Activated CD8-positive, alpha-beta T cell treated with anti-CD3 and anti-CD28 coated beads for 36 hours (primary cell): Measurements from ENCODE around the gene CDR2. TPM values are rescaled to one million over a fixed set of nuclear protein-coding genes. Genes with fewer than 3 reads are reported as not detected.

Experiments used
- ATAC-seq: fragments of 200-7000 bp; cut with Tn5 transposase; one replicate; pipeline ENCODE4 v1.10.0; 2021; ENCODE audit warnings: mild to moderate bottlenecking, moderate library complexity
- CTCF ChIA-PET: fragments of 350-600 bp; sonication (Branson Sonifier 250); formaldehyde crosslinking; loops from one replicate; lab custom pipeline; 2021; ENCODE audit warnings: antibody characterized with exemption; lab: Charles Lee
- POLR2A ChIA-PET: fragments of 350-600 bp; sonication (Branson Sonifier 250); formaldehyde crosslinking; loops from one replicate; lab custom pipeline; 2021; ENCODE audit warnings: antibody characterized with exemption; lab: Charles Lee
- DNase-seq: peaks from one replicate; pipeline ENCODE4 v3.0.0-alpha.2; 2020
- H3K27ac Mint-ChIP-seq: one replicate; pipeline ENCODE4 v1.8.0; 2021; ENCODE audit warnings: mild to moderate bottlenecking, mixed read lengths
- H3K27me3 Mint-ChIP-seq: one replicate; pipeline ENCODE4 v1.8.0; 2021; ENCODE audit warnings: mixed read lengths
- H3K36me3 Mint-ChIP-seq: one replicate; pipeline ENCODE4 v1.8.0; 2021; ENCODE audit warnings: low read depth, mixed read lengths
- H3K4me1 Mint-ChIP-seq: one replicate; pipeline ENCODE4 v1.8.0; 2021; ENCODE audit warnings: low read depth, mixed read lengths
- H3K4me3 Mint-ChIP-seq: one replicate; pipeline ENCODE4 v1.8.0; 2021; ENCODE audit warnings: mild to moderate bottlenecking, moderate library complexity, mixed read lengths
- H3K9me3 Mint-ChIP-seq: one replicate; pipeline ENCODE4 v1.8.0; 2021; ENCODE audit warnings: mixed read lengths
- CTCF ChIP-seq: fragments of 200-600 bp; IDR thresholded peaks from one replicate; pipeline ENCODE4 v1.8.0; 2022; ENCODE audit warnings: antibody characterized with exemption, mild to moderate bottlenecking
- intact Hi-C: fragments of 100-400 bp; cut with micrococcal nuclease; formaldehyde crosslinking; loops from one replicate; pipeline ENCODE4 v1.10.0; 2022
- total RNA-seq, 2 experiments: library from RNA; stranded (reverse); gene quantifications; one replicate each; pipeline ENCODE4 v1.2.3, GENCODE V29; 2021

CDR2 gene
- total RNA-seq, 2 experiments from 2014 or later: 34.7 to 37.6 TPM

DNA sequence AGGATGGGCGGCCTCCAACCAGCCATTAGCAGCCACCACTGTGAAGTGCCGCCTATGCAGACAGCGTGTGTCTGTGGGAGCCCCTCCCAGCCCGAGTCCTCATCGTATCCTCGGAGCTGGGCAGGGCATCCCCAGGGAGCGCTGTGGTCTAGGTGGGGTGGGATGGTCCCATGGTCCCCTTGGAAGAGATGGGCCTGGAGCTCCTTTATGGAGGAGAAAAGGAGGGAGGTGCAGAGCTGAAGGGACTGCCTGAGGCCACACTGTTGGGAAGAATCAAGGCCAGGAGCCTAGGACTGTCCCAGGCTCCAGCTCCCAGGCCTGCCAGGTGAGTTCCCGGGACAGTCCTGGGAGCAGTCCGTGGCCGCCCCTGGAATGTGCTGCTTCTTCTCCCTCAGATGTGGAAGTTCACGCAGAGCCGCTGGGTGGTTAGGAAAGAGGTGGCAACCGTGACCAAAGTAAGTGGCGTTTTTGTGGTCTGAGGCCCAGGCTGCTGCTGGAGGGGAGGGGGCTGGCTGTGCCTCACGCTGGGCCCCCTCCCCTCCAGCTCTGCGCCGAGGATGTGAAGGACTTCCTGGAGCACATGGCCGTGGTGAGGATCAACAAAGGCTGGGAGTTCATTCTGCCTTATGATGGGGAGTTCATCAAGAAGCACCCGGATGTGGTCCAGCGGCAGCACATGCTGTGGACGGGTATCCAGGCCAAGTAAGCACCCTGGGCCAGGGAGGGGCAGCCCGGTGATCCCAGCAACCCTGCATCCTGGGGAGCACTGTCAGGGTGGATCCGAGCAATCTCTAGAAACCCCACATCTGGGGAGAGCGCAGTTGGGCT is 50.2 kb downstream of the CDR2 start:
- ATAC-seq: no peak
- peaks cover 3% of the 10 kb centered on the region for H3K4me1 Mint-ChIP-seq
- H3K9me3 Mint-ChIP-seq: no peaks in the 10 kb centered on the region
- TF ChIP-seq CTCF: no peak
- peaks cover 40% of the 10 kb centered on the region for H3K36me3 Mint-ChIP-seq
- ChIA-PET POLR2A (interaction anchor here (0.6 to 1.1 kb wide), 4 partner anchors 10 to 27 kb away, joined by 3 to 4 read pairs (median 4); no protein-coding TSS in a partner anchor), CTCF (interaction anchor here (0.9 kb wide), 1 partner anchor 13 kb away, joined by 3 read pairs; no protein-coding TSS in a partner anchor)
- H3K27ac Mint-ChIP-seq: no peak overlapping the region
- no peak for DNase-seq
- H3K27me3 Mint-ChIP-seq: no peaks in the 10 kb centered on the region
- intact Hi-C loops: no loop called here
- H3K4me3 Mint-ChIP-seq: no peak overlapping the region

- no peak overlapping the region for H3K4me3 Mint-ChIP-seq
- ChIA-PET CTCF (interaction anchor here (0.9 kb wide), 1 partner anchor 14 kb away, joined by 3 read pairs; no protein-coding TSS in a partner anchor), POLR2A (interaction anchor here (0.6 to 1.1 kb wide), 2 partner anchors 9 to 27 kb away, joined by 3 to 4 read pairs; no protein-coding TSS in a partner anchor)
- intact Hi-C loops: no loop called here
- ATAC-seq: no peak
- DNase-seq: no peak
- H3K36me3 Mint-ChIP-seq: peaks cover 39% of the 10 kb centered on the region
- peaks cover 3% of the 10 kb centered on the region for H3K4me1 Mint-ChIP-seq
- no peak for TF ChIP-seq CTCF
- H3K27me3 Mint-ChIP-seq: no peaks in the 10 kb centered on the region
- H3K9me3 Mint-ChIP-seq: no peaks in the 10 kb centered on the region
- no peak overlapping the region for H3K27ac Mint-ChIP-seq
Observed at GRCh38 chr16:22323173-22323958, 51.1 kb downstream of the CDR2 start.

DNA sequence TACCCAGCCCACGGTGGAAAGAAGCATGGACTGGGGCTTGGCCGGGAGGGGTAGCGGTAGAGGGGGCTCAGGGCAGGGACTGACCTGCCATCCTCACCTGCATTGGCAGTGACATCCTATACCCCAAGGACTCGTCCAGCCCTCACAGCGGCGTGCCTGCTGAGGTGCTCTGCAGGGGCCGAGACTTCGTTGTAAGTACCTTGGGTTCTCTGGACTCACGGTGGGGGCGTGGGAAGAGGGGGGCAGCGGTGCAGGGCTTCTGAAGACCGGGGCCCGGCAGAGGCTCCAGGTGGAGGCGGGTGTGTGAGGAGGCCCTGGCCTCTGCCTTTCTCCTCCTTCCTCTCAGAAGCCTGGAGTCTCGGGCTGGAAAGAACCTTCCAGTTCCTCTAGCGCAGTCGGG is 51.7 kb downstream of the CDR2 start:
- CTCF ChIA-PET: no interaction called here
- intact Hi-C loops: no loop called here
- no peak for TF ChIP-seq CTCF
- no peaks in the 10 kb centered on the region for H3K9me3 Mint-ChIP-seq
- peaks cover 3% of the 10 kb centered on the region for H3K4me1 Mint-ChIP-seq
- H3K4me3 Mint-ChIP-seq: no peak overlapping the region
- DNase-seq (no peak), ATAC-seq (no peak)
- H3K27me3 Mint-ChIP-seq: no peaks in the 10 kb centered on the region
- POLR2A ChIA-PET: no interaction called here
- H3K36me3 Mint-ChIP-seq: peaks cover 40% of the 10 kb centered on the region
- H3K27ac Mint-ChIP-seq: no peak overlapping the region

DNA sequence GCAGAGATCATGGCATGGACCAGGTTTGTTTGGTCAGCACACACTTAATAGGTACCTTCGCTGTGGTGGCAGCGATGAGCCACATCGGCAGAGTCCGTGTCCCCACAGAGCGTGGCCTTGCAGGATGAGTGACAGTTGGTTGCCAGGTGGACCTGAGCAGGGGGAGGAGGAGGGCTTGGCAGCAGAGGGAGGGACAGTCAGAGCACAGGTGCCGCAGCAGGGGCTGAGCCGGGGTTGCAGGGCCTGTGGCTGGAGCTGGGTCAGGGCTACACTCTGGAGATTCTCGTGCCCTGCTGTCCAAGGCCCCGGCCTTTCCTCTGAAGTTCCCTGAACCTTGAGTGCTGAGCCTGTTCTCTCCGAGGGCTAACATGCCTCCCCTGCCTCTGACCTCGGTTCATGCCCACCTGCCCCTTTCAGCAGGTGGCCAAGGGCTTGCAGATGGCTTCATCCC is 52.4 kb downstream of the CDR2 start:
- DNase-seq (no peak), ATAC-seq (no peak)
- POLR2A ChIA-PET: interaction anchor here (0.6 to 1.2 kb wide), 2 partner anchors 95 to 754 kb away, joined by 3 to 4 read pairs; no protein-coding TSS in a partner anchor
- H3K4me1 Mint-ChIP-seq: peaks cover 3% of the 10 kb centered on the region
- H3K4me3 Mint-ChIP-seq: no peak overlapping the region
- TF ChIP-seq CTCF: no peak
- H3K9me3 Mint-ChIP-seq: no peaks in the 10 kb centered on the region
- peaks cover 41% of the 10 kb centered on the region for H3K36me3 Mint-ChIP-seq
- intact Hi-C loops: no loop called here
- no peak overlapping the region for H3K27ac Mint-ChIP-seq
- no peaks in the 10 kb centered on the region for H3K27me3 Mint-ChIP-seq
- CTCF ChIA-PET: interaction anchor here (0.9 to 1.6 kb wide), 3 partner anchors 9 to 31 kb away, joined by 3 to 6 read pairs (median 4); no protein-coding TSS in a partner anchor
